ACC112 (cell line): ENCODE results near the gene BHMT.

ENCODE experiments used
- H2AFZ ChIP-seq: fragments of 200-600 bp; sonication (generic); one replicate; pipeline ENCODE4 v1.6.0; 2017; ENCODE audit warnings: antibody characterized with exemption, low read length; ENCODE audit not compliant: unreplicated experiment
- H3K27ac ChIP-seq: fragments of 200-600 bp; sonication (generic); 2 replicates; pipeline ENCODE4 v1.5.1; 2014; ENCODE audit warnings: low read depth, mild to moderate bottlenecking, antibody characterized with exemption, low read length, moderate library complexity
- H3K27me3 ChIP-seq: fragments of 200-600 bp; sonication (generic); 2 replicates; pipeline ENCODE4 v1.6.1; 2014; ENCODE audit warnings: mild to moderate bottlenecking, antibody characterized with exemption, low read length, moderate library complexity, mixed read lengths; ENCODE audit not compliant: insufficient read depth
- H3K36me3 ChIP-seq: fragments of 200-600 bp; sonication (generic); 2 replicates; pipeline ENCODE4 v1.6.1; 2016; ENCODE audit warnings: mild to moderate bottlenecking, antibody characterized with exemption, low read length, moderate library complexity, mixed read lengths; ENCODE audit not compliant: insufficient read depth
- H3K4me1 ChIP-seq: fragments of 200-600 bp; sonication (generic); one replicate; pipeline ENCODE4 v1.6.1; 2016; ENCODE audit warnings: low read length, mixed read lengths; ENCODE audit not compliant: insufficient read depth, unreplicated experiment, control insufficient read depth
- H3K4me3 ChIP-seq: fragments of 200-600 bp; sonication (generic); 2 replicates; pipeline ENCODE4 v1.5.1; 2014; ENCODE audit warnings: mild to moderate bottlenecking, low read depth, low read length
- H3K79me2 ChIP-seq: fragments of 200-600 bp; sonication (generic); one replicate; pipeline ENCODE4 v1.6.0; 2016; ENCODE audit warnings: low read length; ENCODE audit not compliant: control insufficient read depth, unreplicated experiment, insufficient read depth

Gene BHMT

GRCh38 chr5:79112703-79113058, 1.1 kb downstream of the BHMT start:
- Histone ChIP-seq H3K4me1 (peaks cover 7% of the 10 kb centered on the region), H3K36me3 (no peaks in the 10 kb centered on the region), H3K4me3 (no peak overlapping the region), H3K27me3 (peaks cover 34% of the 10 kb centered on the region), H2AFZ (no peak overlapping the region), H3K79me2 (no peaks in the 10 kb centered on the region), H3K27ac (no peak overlapping the region)

GRCh38 chr5:79119486-79119885, 7.9 kb downstream of the BHMT start:
- no peak overlapping the region for H3K4me3 ChIP-seq
- H2AFZ ChIP-seq, result no peak overlapping the region
- H3K4me1 ChIP-seq, result no peaks in the 10 kb centered on the region
- no peak overlapping the region for H3K27ac ChIP-seq
- H3K79me2 ChIP-seq, result no peaks in the 10 kb centered on the region
- no peaks in the 10 kb centered on the region for H3K36me3 ChIP-seq
- no peaks in the 10 kb centered on the region for H3K27me3 ChIP-seq

GRCh38 chr5:79120221-79120620, 8.6 kb downstream of the BHMT start:
- Histone ChIP-seq H3K27me3 (no peaks in the 10 kb centered on the region), H2AFZ (no peak overlapping the region), H3K27ac (no peak overlapping the region), H3K4me3 (no peak overlapping the region), H3K36me3 (no peaks in the 10 kb centered on the region), H3K4me1 (no peaks in the 10 kb centered on the region), H3K79me2 (no peaks in the 10 kb centered on the region)

GRCh38 chr5:79122973-79123372, 11.4 kb downstream of the BHMT start:
- Histone ChIP-seq H2AFZ (no peak overlapping the region), H3K4me1 (no peaks in the 10 kb centered on the region), H3K4me3 (no peak overlapping the region), H3K27ac (no peak overlapping the region), H3K27me3 (no peaks in the 10 kb centered on the region), H3K36me3 (no peaks in the 10 kb centered on the region), H3K79me2 (no peaks in the 10 kb centered on the region)

GRCh38 chr5:79124607-79125006, 13.0 kb downstream of the BHMT start:
- H3K4me1 ChIP-seq, result no peaks in the 10 kb centered on the region

GRCh38 chr5:79130781-79131180, 19.2 kb downstream of the BHMT start:
- Histone ChIP-seq H3K4me1 (peaks cover 8% of the 10 kb centered on the region), H3K79me2 (no peaks in the 10 kb centered on the region), H2AFZ (no peak overlapping the region), H3K4me3 (no peak overlapping the region), H3K36me3 (no peaks in the 10 kb centered on the region), H3K27me3 (no peaks in the 10 kb centered on the region), H3K27ac (no peak overlapping the region)

More at GRCh38 chr5:79124607-79125006, 13.0 kb downstream of the BHMT start:
- no peaks in the 10 kb centered on the region for H3K79me2 ChIP-seq
- no peak overlapping the region for H2AFZ ChIP-seq
- H3K36me3 ChIP-seq, result no peaks in the 10 kb centered on the region
- no peak overlapping the region for H3K27ac ChIP-seq
- H3K27me3 ChIP-seq, result no peaks in the 10 kb centered on the region
- H3K4me3 ChIP-seq, result no peak overlapping the region

GRCh38 chr5:79133121-79133656, 21.6 kb downstream of the BHMT start:
- Histone ChIP-seq H3K4me3 (peak overlapping the region; percentile 63), H3K27ac (0 out of 2 replicates have a peak overlapping the region, but pooled peaks have one; percentile 28), H2AFZ (peak overlapping the region; percentile 96)

GRCh38 chr5:79133657-79134451, 22.2 kb downstream of the BHMT start:
- H2AFZ ChIP-seq, result peak overlapping the region; percentile 96
- H3K79me2 ChIP-seq, result no peaks in the 10 kb centered on the region
- 0 out of 2 replicates have a peak overlapping the region, but pooled peaks have one; percentile 28 for H3K27ac ChIP-seq
- H3K4me1 ChIP-seq, result peaks cover 8% of the 10 kb centered on the region
- no peaks in the 10 kb centered on the region for H3K36me3 ChIP-seq
- H3K4me3 ChIP-seq, result peak overlapping the region; percentile 63
- no peaks in the 10 kb centered on the region for H3K27me3 ChIP-seq

More at GRCh38 chr5:79133121-79133656, 21.6 kb downstream of the BHMT start:
- Histone ChIP-seq H3K79me2 (no peaks in the 10 kb centered on the region), H3K4me1 (peaks cover 8% of the 10 kb centered on the region), H3K36me3 (no peaks in the 10 kb centered on the region), H3K27me3 (no peaks in the 10 kb centered on the region)

- Histone ChIP-seq H3K27me3 (no peaks in the 10 kb centered on the region), H3K79me2 (no peaks in the 10 kb centered on the region), H3K4me3 (no peak overlapping the region), H3K36me3 (no peaks in the 10 kb centered on the region), H2AFZ (no peak overlapping the region), H3K27ac (no peak overlapping the region), H3K4me1 (peaks cover 8% of the 10 kb centered on the region)
These were observed 24.4 kb downstream of the BHMT start for GRCh38 chr5:79135790-79136553.

- Histone ChIP-seq H3K27me3 (no peaks in the 10 kb centered on the region), H3K79me2 (no peaks in the 10 kb centered on the region), H3K4me3 (no peak overlapping the region), H2AFZ (no peak overlapping the region), H3K27ac (no peak overlapping the region), H3K4me1 (peaks cover 8% of the 10 kb centered on the region), H3K36me3 (no peaks in the 10 kb centered on the region)
These were observed 25.0 kb downstream of the BHMT start for GRCh38 chr5:79136618-79137017.
